ENCODE measurements around the gene MED13L.

GRCh38 chr12:115972241-115972640 lies 305.3 kb downstream of the MED13L start:
- TF ChIP-seq CTCF (optimal IDR thresholded peaks at IDR 0.05 in 1 of 3, IDR thresholded peaks at IDR 0.05 in 1 of 3, conservative IDR thresholded peaks at IDR 0.05 in 1 of 3; ENCODE audit: extremely low read depth in 1 of 3, insufficient read depth in 2 of 3, low read length in 3 of 3) (no peak), EZH2 (IDR thresholded peaks at IDR 0.05; ENCODE audit: low read length) (no peak)

Data from keratinocyte (primary cell).